Measurements from ENCODE around the gene RCL1. TPM values are rescaled to one million over a fixed set of nuclear protein-coding genes. Genes with fewer than 3 reads are reported as not detected.
"Not testable (repeated sequence)": the region's sequence is repeated elsewhere in the genome, so short reads cannot be mapped to it uniquely, and the experiment has no call there.

RCL1 gene
- total RNA-seq, 5 donors from 2014 or later (not counting 1 experiment from before 2014, with no cell fraction given): 22.0 to 38.7 (median 24.2) TPM

- ChIA-PET CTCF (interaction anchor here in 1 of 2 donors (0.6 kb wide), 1 partner anchor 32 kb away, joined by 4 read pairs; no protein-coding TSS in a partner anchor), POLR2A (no interaction called here)
- Mint-ChIP-seq H3K36me3 (peaks cover 6% of the 10 kb centered on the region), H3K27ac (no peak overlapping the region), H3K4me1 (no peaks in the 10 kb centered on the region), H3K4me3 (no peak overlapping the region), H3K27me3 (no peaks in the 10 kb centered on the region), H3K9me3 (peaks cover 1% of the 10 kb centered on the region in 3 donors)
- no peak for DNase-seq
- no peaks in the 10 kb centered on the region for H3K4me1 ChIP-seq (ENCODE audit: control insufficient read depth in 1 of 2, extremely low read depth in 1 of 2, insufficient read depth in 2 of 2, low read length in 2 of 2)
- H3K9me3 ChIP-seq: no peaks in the 10 kb centered on the region
- H3K36me3 ChIP-seq (ENCODE audit: control insufficient read depth in 2 of 2, extremely low read depth in 1 of 2, insufficient read depth in 1 of 2, low read length in 1 of 2): no peaks in the 10 kb centered on the region
- ATAC-seq (replicated peaks in 1 of 4): no peak
- no peaks in the 10 kb centered on the region for H3K27me3 ChIP-seq (replicated peaks in 1 of 2; ENCODE audit: control insufficient read depth in 2 of 2, extremely low read depth in 1 of 2, insufficient read depth in 2 of 2, low read length in 1 of 2)
- H3K27ac ChIP-seq (ENCODE audit: low read length): no peak overlapping the region
- WGBS (ENCODE audit: insufficient coverage): 100% methylated on average over 1 of the region's 5 CpGs
- H3K4me3 ChIP-seq (ENCODE audit: control insufficient read depth in 1 of 2, extremely low read depth in 1 of 2, low read length in 1 of 2): no peak overlapping the region
Observed at GRCh38 chr9:4892501-4893194, 99.9 kb downstream of the RCL1 start.

- Histone ChIP-seq H3K27ac (ENCODE audit: low read length) (no peak overlapping the region), H3K9me3 (no peaks in the 10 kb centered on the region), H3K27me3 (replicated peaks in 1 of 2; ENCODE audit: control insufficient read depth in 2 of 2, extremely low read depth in 1 of 2, insufficient read depth in 2 of 2, low read length in 1 of 2) (no peaks in the 10 kb centered on the region), H3K4me1 (ENCODE audit: control insufficient read depth in 1 of 2, extremely low read depth in 1 of 2, insufficient read depth in 2 of 2, low read length in 2 of 2) (no peaks in the 10 kb centered on the region), H3K36me3 (ENCODE audit: control insufficient read depth in 2 of 2, extremely low read depth in 1 of 2, insufficient read depth in 1 of 2, low read length in 1 of 2) (no peaks in the 10 kb centered on the region), H3K4me3 (ENCODE audit: control insufficient read depth in 1 of 2, extremely low read depth in 1 of 2, low read length in 1 of 2) (no peak overlapping the region)
- peaks cover 15% of the 10 kb centered on the region for H3K36me3 Mint-ChIP-seq
- H3K27ac Mint-ChIP-seq: no peak overlapping the region
- peaks cover 7 to 11% (median 10%) of the 10 kb centered on the region in 3 donors for H3K9me3 Mint-ChIP-seq
- H3K27me3 Mint-ChIP-seq: no peaks in the 10 kb centered on the region
- CTCF ChIA-PET: no interaction called here
- no peak for ATAC-seq (replicated peaks in 1 of 4)
- no peak for DNase-seq
- H3K4me1 Mint-ChIP-seq: no peaks in the 10 kb centered on the region
- POLR2A ChIA-PET: interaction anchor here in 1 of 2 donors (0.6 kb wide), 1 partner anchor 71 kb away, joined by 3 read pairs; no protein-coding TSS in a partner anchor
- no CpG with 5 or more reads among the region's 4 CpGs for WGBS (ENCODE audit: insufficient coverage)
- no peak overlapping the region for H3K4me3 Mint-ChIP-seq
Observed at GRCh38 chr9:4894076-4894475, 101.3 kb downstream of the RCL1 start.

- H3K27ac Mint-ChIP-seq; H3K36me3 ChIP-seq (ENCODE audit: control insufficient read depth in 2 of 2, extremely low read depth in 1 of 2, insufficient read depth in 1 of 2, low read length in 1 of 2); H3K4me3 ChIP-seq (ENCODE audit: control insufficient read depth in 1 of 2, extremely low read depth in 1 of 2, low read length in 1 of 2); ATAC-seq (replicated peaks in 1 of 4); H3K27ac ChIP-seq (ENCODE audit: low read length); CTCF ChIA-PET; H3K4me3 Mint-ChIP-seq; DNase-seq; H3K27me3 Mint-ChIP-seq; POLR2A ChIA-PET; H3K9me3 ChIP-seq; H3K27me3 ChIP-seq (replicated peaks in 1 of 2; ENCODE audit: control insufficient read depth in 2 of 2, extremely low read depth in 1 of 2, insufficient read depth in 2 of 2, low read length in 1 of 2): not testable (repeated sequence)
- Mint-ChIP-seq H3K9me3 (peaks cover 20 to 28% (median 25%) of the 10 kb centered on the region in 3 donors), H3K4me1 (peaks cover 5 to 11% (median 8%) of the 10 kb centered on the region in 3 donors), H3K36me3 (peaks cover 22% of the 10 kb centered on the region)
- 75% methylated on average over 1 of the region's 1 CpG for WGBS (ENCODE audit: insufficient coverage)
- H3K4me1 ChIP-seq (ENCODE audit: control insufficient read depth in 1 of 2, extremely low read depth in 1 of 2, insufficient read depth in 2 of 2, low read length in 2 of 2): peaks cover 0 to 12% of the 10 kb centered on the region in 2 experiments
Observed at GRCh38 chr9:4899853-4900252, 107.1 kb downstream of the RCL1 start.

- peaks cover 20 to 28% (median 25%) of the 10 kb centered on the region in 3 donors for H3K9me3 Mint-ChIP-seq
- ATAC-seq (replicated peaks in 1 of 4) (peak; percentile 43 to 90 (median 63)), DNase-seq (peak in 25 of 35 experiments; percentile 0 to 49 (median 11))
- H3K4me3 Mint-ChIP-seq: peak overlapping the region in 2 of 3 donors; percentile 19 to 35
- H3K4me1 ChIP-seq (ENCODE audit: control insufficient read depth in 1 of 2, extremely low read depth in 1 of 2, insufficient read depth in 2 of 2, low read length in 2 of 2): peaks cover 0 to 12% of the 10 kb centered on the region in 2 experiments
- 49% methylated on average over 7 of the region's 11 CpGs for whole genome bisulfite sequencing (ENCODE audit: insufficient coverage)
- H3K4me3 ChIP-seq (ENCODE audit: control insufficient read depth in 1 of 2, extremely low read depth in 1 of 2, low read length in 1 of 2); POLR2A ChIA-PET; H3K36me3 ChIP-seq (ENCODE audit: control insufficient read depth in 2 of 2, extremely low read depth in 1 of 2, insufficient read depth in 1 of 2, low read length in 1 of 2); H3K9me3 ChIP-seq; H3K27me3 Mint-ChIP-seq; H3K27ac ChIP-seq (ENCODE audit: low read length); H3K27me3 ChIP-seq (replicated peaks in 1 of 2; ENCODE audit: control insufficient read depth in 2 of 2, extremely low read depth in 1 of 2, insufficient read depth in 2 of 2, low read length in 1 of 2): not testable (repeated sequence)
- H3K27ac Mint-ChIP-seq: peak overlapping the region; percentile 64 to 80
- peaks cover 5 to 11% (median 8%) of the 10 kb centered on the region in 3 donors for H3K4me1 Mint-ChIP-seq
- peaks cover 22% of the 10 kb centered on the region for H3K36me3 Mint-ChIP-seq
- CTCF ChIA-PET: interaction anchor here in 1 of 2 donors (0.6 kb wide), 1 partner anchor 30 kb away, joined by 3 read pairs; no protein-coding TSS in a partner anchor
Observed at GRCh38 chr9:4901401-4902134, 108.8 kb downstream of the RCL1 start.

- POLR2A ChIA-PET: no interaction called here
- peaks cover 0 to 12% of the 10 kb centered on the region in 2 experiments for H3K4me1 ChIP-seq (ENCODE audit: control insufficient read depth in 1 of 2, extremely low read depth in 1 of 2, insufficient read depth in 2 of 2, low read length in 2 of 2)
- ATAC-seq (replicated peaks in 1 of 4) (no peak), DNase-seq (no peak)
- 92% methylated on average over 4 of the region's 8 CpGs for WGBS (ENCODE audit: insufficient coverage)
- Mint-ChIP-seq H3K36me3 (peaks cover 22% of the 10 kb centered on the region), H3K4me3 (peak overlapping the region in 1 of 3 donors; percentile 35), H3K4me1 (peaks cover 5 to 11% (median 8%) of the 10 kb centered on the region in 3 donors), H3K27me3 (no peaks in the 10 kb centered on the region), H3K9me3 (peaks cover 20 to 28% (median 25%) of the 10 kb centered on the region in 3 donors), H3K27ac (peak overlapping the region in 1 of 2 donors; percentile 80)
- H3K27ac ChIP-seq (ENCODE audit: low read length): no peak overlapping the region
- no peaks in the 10 kb centered on the region for H3K36me3 ChIP-seq (ENCODE audit: control insufficient read depth in 2 of 2, extremely low read depth in 1 of 2, insufficient read depth in 1 of 2, low read length in 1 of 2)
- H3K4me3 ChIP-seq (ENCODE audit: control insufficient read depth in 1 of 2, extremely low read depth in 1 of 2, low read length in 1 of 2): no peak overlapping the region
- CTCF ChIA-PET: interaction anchor here in 1 of 2 donors (0.6 kb wide), 1 partner anchor 29 kb away, joined by 3 read pairs; no protein-coding TSS in a partner anchor
- no peaks in the 10 kb centered on the region for H3K9me3 ChIP-seq
- H3K27me3 ChIP-seq (replicated peaks in 1 of 2; ENCODE audit: control insufficient read depth in 2 of 2, extremely low read depth in 1 of 2, insufficient read depth in 2 of 2, low read length in 1 of 2): no peaks in the 10 kb centered on the region
Observed at GRCh38 chr9:4902135-4902475, 109.4 kb downstream of the RCL1 start.

GRCh38 chr9:4904322-4905134, 111.8 kb downstream of the RCL1 start:
- Histone ChIP-seq H3K27me3 (replicated peaks in 1 of 2; ENCODE audit: control insufficient read depth in 2 of 2, extremely low read depth in 1 of 2, insufficient read depth in 2 of 2, low read length in 1 of 2) (no peaks in the 10 kb centered on the region), H3K4me1 (ENCODE audit: control insufficient read depth in 1 of 2, extremely low read depth in 1 of 2, insufficient read depth in 2 of 2, low read length in 2 of 2) (peaks cover 0 to 12% of the 10 kb centered on the region in 2 experiments), H3K27ac (ENCODE audit: low read length) (no peak overlapping the region), H3K36me3 (ENCODE audit: control insufficient read depth in 2 of 2, extremely low read depth in 1 of 2, insufficient read depth in 1 of 2, low read length in 1 of 2) (no peaks in the 10 kb centered on the region), H3K9me3 (no peaks in the 10 kb centered on the region), H3K4me3 (ENCODE audit: control insufficient read depth in 1 of 2, extremely low read depth in 1 of 2, low read length in 1 of 2) (no peak overlapping the region)
- no peak overlapping the region for H3K27ac Mint-ChIP-seq
- H3K9me3 Mint-ChIP-seq: peaks cover 9 to 13% (median 12%) of the 10 kb centered on the region in 3 donors
- peaks cover 10% of the 10 kb centered on the region for H3K36me3 Mint-ChIP-seq
- H3K4me3 Mint-ChIP-seq: no peak overlapping the region
- no CpG with 5 or more reads among the region's 3 CpGs for WGBS (ENCODE audit: insufficient coverage)
- H3K27me3 Mint-ChIP-seq: no peaks in the 10 kb centered on the region
- CTCF ChIA-PET: no interaction called here
- peaks cover 5 to 11% (median 8%) of the 10 kb centered on the region in 3 donors for H3K4me1 Mint-ChIP-seq
- POLR2A ChIA-PET: no interaction called here
- DNase-seq (no peak), ATAC-seq (replicated peaks in 1 of 4) (no peak)
